ENCODE measurements around the gene SMIM38.

The SMIM38 gene

GRCh38 chr11:69189059-69189458 lies 33.3 kb downstream of the SMIM38 start:
- DNase-seq = no peak

DNA sequence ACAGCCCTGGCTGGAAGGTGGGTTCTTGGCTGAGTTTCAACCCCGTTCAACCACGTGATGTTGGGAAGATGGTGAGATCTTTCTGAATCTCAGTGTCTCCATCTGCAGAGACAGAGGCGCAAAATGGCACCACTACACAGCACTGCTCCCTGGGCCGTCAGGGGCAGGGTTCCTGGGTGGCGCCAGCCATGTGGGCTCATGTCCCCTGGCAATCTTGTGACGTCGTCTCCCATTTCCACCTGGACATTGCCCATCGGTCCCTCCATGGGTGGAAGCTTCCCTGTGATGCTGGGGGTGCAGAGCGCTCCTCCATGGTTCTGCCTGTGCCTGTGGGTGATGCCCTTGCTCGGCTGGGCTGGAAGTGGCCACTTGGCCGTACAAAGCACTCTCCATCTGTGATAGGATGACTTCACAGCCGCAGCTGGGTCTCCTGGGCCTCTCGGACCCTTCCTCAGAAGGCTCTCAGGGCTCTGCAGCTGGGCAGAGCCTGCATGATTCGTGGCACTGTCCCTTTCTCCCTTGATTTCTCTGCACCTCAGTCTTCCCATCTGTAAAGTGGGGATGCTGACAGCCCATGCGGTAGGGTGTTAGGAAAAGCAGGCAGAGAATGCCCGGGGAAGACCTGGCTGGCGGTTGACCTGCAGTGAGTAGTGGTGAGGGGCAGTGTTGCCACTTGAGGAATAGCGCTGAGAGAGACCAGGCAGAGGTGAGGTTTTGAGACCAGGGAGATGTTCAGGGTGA lies 35.2 kb downstream of the SMIM38 start:
- no peak for DNase-seq

GRCh38 chr11:69192301-69192721 lies 36.6 kb downstream of the SMIM38 start:
- DNase-seq = no peak

- no peak for DNase-seq
These were observed 37.4 kb downstream of the SMIM38 start for GRCh38 chr11:69193151-69193550.

DNA sequence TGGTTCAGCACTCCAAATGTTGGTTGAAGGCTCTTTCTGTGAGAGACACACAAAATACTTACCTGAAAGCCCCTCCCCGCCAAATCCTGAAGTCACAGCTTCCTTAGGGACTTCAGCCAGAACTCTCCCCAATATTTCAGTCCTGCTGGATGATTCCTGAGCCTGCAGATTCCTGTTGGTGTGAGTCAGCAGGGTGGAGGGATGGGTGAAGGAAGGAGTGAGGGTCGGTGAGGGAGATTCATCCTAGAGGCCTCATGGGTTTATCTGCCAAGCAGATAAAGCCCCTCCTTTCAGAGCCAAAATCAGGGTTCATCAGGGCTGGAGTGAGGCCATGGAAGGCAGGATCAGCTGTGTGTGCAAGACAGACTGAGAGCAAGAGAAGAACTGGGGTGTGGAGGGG lies 37.9 kb downstream of the SMIM38 start:
- no peak for DNase-seq

GRCh38 chr11:69194396-69194795 lies 38.7 kb downstream of the SMIM38 start:
- no peak for DNase-seq

DNA sequence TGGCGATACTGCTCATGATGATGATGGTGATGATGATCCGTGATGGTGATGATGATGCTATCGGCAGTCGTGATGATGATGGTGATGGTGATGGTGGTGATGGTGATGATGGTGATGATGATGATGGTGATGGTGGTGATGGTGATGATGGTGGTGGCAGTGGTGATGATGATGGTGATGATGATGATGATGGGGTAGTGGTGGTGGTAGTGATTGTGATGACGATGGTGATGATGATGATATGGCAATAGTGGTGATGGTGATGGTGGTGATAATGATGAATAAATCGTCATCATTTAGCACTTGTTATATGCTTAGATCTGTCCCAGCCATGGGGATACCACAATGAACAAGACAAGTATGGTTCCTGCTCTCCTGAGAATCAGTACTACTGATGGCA lies 39.2 kb downstream of the SMIM38 start:
- no peak for DNase-seq

DNA sequence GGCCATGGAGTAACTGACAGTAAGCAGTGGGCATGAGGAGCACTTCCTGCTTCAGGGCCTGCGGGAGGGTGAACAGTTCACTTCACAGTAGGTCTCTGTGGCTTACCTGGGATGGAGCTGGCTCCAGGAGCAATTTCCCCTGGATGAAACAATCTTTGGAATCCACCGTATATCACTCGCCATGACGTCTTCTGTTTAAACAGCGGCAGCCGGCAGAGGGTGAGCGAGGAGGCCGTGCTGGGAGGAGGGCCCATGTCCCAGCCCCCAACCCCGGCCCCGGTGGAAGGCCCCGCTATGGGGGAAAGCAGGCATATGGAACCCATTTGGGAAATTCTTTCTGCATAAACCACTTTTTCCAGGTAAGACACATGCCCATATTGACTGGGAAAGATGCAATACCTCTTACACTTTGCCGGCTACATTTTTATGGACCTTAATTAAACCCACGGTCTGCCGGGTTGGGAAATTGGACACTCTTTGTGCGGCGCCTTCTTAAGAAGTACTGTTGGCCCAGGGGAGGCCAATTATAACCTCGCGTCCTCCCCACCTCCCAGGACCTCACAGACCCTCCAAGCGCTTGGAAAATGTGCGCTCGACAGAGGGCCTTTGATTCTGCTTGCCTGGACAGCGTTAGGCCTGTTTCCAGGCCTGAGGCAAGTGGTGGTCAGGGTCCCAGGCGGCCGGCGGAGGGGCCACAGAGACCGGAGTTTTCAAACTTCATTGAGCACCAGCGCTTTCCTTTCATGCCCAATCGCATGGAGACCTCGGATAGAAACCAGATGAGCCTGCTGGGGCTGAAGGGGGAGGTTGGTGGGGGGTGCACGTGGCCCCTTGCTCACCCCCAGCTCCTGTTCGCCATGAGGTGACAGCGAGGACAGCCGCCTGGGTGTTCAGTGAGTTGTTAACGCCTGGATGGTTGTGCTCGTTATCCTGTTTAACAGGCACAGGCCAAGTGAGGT lies 40.4 kb downstream of the SMIM38 start:
- DNase-seq = no peak

DNA sequence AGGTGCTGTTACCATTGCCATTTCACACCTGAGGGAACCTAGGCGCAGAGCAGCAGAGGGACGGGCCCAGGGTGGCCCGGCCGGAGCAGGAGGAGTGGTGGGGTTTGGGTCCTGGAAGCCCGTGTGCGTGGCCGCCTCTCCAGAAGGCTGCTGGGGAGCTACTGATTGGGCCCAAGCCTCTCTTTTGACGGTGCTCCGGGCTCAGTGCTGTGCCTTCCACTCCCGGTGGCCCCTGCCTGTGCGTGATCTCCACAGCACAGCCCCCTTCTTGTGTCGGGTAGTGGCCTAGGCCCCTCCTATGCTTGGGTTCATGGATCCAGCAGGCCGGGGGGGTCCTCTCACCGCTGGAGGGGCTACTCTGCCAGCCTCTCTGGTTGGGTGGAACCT lies 41.0 kb downstream of the SMIM38 start:
- DNase-seq = no peak

DNA sequence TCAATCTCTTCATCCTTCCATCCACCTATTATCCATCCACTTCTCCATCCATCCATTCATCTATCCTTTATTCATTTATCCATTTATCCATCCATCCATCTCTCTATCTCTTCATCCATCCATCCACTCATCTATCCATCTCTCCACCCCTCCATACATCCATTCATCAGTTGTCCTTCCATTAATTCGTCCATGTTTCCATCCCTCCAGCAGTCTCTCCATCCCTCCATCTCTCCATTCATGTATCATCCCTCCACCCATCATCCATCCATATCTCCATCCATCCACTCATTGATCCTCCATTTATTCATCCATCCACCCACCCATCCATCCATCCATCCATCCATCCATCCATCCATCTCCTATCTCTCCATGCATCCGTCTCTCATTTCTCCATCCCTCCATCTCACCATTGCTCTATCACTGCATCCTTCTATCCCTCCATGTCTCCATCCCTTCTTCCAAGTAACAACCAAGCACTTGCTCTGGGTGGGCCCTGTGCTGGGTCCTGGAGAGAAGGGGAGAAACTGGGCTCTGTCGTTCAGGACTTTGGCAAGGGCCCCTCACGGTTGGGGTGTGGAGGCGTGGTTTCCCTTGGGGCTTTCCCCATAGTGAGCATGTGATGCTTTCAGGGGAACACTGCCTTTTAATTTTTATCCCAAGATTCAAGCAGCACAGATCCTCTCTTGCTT lies 43.3 kb downstream of the SMIM38 start:
- DNase-seq = no peak

GRCh38 chr11:69199583-69200315 lies 44.0 kb downstream of the SMIM38 start:
- DNase-seq = no peak

DNA sequence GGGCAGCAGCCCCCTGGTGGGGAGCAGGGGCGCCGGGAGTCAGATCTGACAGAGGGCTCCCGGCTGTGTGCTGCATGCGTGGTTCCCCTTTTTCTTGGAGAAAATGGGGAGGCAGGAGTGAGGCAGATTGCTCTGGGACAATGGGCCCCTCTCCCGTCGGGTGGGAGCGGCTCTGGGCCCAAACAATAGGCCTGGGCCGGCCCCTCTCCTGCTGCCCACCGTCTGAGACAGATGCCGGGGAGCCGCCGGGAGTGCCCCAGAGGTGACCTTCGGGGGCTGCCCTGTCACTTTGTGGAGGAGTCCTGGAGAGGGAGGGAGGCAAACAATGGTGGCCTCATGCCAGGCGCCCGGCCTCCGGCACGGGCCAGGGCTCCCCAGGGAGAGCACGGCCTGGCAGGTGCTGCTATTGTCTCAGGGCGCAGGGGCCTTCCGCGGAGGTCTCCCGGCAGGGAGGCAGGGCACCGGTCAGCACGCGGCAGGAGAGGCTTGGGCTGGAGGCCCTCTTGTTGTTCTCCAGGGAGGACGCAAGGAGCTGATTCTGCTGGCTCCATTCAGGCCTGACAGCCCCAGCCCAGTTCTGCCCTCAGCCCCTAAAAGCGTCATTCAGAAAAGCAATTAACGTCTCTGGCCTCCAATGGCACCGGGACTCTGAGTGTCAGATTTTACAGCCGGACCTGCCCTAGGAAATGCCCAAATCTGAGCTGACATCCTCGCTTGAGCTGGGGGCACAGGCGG lies 44.8 kb downstream of the SMIM38 start:
- no peak for DNase-seq

GRCh38 chr11:69201066-69201365 lies 45.3 kb downstream of the SMIM38 start:
- no peak for DNase-seq

- no peak for DNase-seq
These were observed 46.1 kb downstream of the SMIM38 start for GRCh38 chr11:69201764-69202370.

DNA sequence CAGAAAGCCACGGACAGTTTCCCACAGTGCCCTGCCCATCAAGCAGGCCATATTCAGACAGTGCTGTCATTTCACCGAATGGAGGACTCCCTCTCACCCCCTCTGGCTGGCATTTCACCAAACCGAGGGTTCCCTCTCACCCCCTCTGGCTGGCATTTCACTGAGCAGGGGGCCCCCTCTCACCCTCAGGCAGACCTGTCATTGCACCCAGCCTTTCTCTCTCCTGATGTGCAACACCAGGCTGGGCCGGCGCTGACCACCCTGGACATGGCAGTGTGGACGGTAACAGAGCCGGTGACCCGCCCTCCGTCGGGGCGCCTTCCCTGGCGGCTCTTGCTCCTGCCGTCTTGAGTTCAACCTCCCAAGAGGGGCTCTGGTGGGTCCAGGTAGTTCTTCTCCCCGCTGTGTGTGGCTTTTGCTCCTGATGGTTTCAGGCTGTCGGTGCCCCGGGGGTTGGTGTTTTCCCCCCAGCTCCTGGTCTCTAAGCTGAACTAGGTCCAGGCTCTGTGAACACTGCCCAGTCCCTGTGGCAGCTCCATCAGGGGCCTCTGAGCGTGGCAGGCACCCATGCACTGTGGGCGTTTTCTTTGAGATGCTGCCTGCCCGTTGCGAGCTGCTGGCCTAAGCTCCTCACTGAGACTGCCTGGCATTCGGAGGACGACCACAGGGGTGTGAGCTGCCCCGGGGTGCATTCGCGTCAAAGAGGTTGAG lies 46.9 kb downstream of the SMIM38 start:
- DNase-seq = no peak

- no peak for DNase-seq
These were observed 47.6 kb downstream of the SMIM38 start for GRCh38 chr11:69203381-69203780.

DNA sequence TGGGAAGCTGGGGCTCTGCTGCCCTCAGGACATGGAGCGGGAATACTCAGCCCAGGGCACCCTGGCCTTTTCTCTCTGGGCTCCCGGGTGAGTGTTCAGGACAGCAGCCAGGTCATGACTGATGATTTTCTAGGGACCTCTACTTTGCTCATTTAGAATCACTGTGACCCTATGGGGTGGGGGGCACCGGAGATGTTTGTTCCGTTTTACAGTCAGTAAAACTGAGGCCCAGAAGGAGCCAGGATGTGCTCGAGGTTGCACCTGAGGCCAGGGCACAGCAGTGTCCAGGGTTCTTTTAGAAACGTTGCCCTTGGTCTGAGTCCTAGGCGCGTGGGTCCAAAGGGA lies 48.1 kb downstream of the SMIM38 start:
- DNase-seq = no peak

DNA sequence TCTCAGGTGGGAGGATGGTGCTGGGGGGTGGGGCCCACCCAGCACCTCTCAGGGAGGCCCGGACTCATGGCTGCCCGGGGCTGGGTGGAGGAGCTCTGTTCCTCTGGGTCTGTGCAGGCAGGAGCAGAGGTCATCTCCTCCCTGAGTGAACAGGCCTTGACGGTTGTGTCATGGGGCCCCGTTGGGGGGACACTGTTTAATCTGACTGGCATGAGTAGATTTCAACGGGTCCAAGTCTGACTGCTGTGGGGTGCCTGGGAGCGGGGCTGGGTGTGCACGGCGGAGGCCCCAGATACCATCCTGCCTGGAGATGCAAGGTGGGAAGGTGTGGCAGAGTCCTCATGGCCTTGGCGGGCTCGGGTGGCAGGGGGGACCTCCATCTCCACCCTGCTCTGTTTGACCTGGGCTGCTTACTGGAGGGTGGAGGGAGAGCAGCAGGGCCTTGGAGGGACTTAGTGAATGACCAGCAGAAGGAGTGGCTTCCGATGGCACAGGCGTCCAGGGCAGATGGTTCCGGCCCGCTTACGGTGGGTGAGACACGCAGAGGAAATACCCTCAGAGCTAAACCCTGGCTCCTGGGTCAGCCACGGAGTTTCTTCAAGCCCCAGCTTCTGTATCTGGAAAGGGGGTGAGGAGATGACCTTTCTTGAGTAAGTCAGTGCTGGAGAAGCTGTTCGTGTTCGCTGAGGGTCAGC lies 48.7 kb downstream of the SMIM38 start:
- DNase-seq = no peak

DNA sequence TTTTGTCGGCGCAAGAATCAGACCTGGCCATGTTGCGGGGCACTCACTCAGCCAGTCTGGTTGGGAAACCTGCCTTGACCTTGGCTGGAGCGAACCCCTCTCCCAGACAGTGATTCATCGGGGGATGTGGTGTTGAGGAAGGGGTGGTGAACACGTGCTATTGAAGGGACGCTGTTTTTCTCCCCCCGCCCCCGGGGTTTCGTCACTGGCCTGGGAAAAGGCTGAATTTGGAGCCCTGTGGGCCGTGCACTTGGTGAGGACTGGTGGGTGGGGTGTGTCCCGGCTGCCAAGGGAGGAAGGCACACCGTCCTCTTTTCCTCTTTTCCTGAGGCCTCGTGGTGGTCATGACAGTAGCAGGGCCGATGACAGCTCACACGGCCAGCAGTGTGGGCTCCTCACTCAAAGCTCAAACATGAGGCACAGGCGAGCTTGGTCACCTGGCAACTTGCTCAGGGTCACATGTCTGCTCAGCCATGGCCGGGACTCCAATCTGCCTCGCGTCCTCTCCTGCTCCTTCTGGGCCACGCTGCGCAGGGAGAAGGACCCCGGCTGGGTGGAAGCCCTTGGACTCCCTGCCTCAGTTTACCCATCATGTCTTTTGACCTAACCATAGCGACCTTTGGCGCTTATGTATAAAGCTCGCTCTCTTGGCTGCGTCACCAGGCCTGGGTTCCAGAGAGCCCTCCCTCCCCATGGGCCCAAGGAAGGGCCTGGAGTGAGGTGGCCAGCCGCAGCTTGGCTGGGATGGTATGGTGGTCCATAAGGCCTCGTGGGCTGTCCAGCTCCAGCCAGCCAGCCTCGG lies 49.4 kb downstream of the SMIM38 start:
- DNase-seq = no peak
